MM.1S (cell line): ENCODE data around the gene ACACB.
A peak's percentile ranks its signal among the peaks of the same experiment; 100 is the strongest.

Experiments used
- DNase-seq: peaks from one replicate; pipeline ENCODE4 v3.0.0-alpha.2; 2015
- H2AFZ ChIP-seq: fragments of 300-600 bp; sonication (generic); 2 replicates; pipeline ENCODE4 v1.6.0; 2016; ENCODE audit warnings: antibody characterized with exemption, low read length
- H3F3A ChIP-seq: fragments of 300-600 bp; sonication (generic); 2 replicates; pipeline ENCODE4 v1.6.1; 2016; ENCODE audit warnings: mild to moderate bottlenecking, antibody characterized with exemption, low read length, moderate library complexity, mixed read lengths; ENCODE audit not compliant: insufficient read depth
- H3K27ac ChIP-seq: fragments of 300-600 bp; sonication (generic); 2 replicates; pipeline ENCODE4 v1.5.1; 2016; ENCODE audit warnings: mild to moderate bottlenecking, low read length
- H3K27me3 ChIP-seq: fragments of 300-600 bp; sonication (generic); replicated peaks from 2 replicates; pipeline ENCODE4 v1.6.0; 2016; ENCODE audit warnings: low read length; ENCODE audit not compliant: insufficient read depth
- H3K36me3 ChIP-seq: fragments of 300-600 bp; sonication (generic); replicated peaks from 2 replicates; pipeline ENCODE4 v1.6.1; 2016; ENCODE audit warnings: mild to moderate bottlenecking, low read length, mixed read lengths; ENCODE audit not compliant: insufficient read depth
- H3K4me1 ChIP-seq: fragments of 300-600 bp; sonication (generic); 2 replicates; pipeline ENCODE4 v1.6.1; 2016; ENCODE audit warnings: low read length, mixed read lengths
- H3K4me2 ChIP-seq: fragments of 300-600 bp; sonication (generic); 2 replicates; pipeline ENCODE4 v1.6.0; 2016; ENCODE audit warnings: low read depth, low read length
- H3K4me3 ChIP-seq: fragments of 300-600 bp; sonication (generic); 2 replicates; pipeline ENCODE4 v1.5.1; 2016; ENCODE audit warnings: low read length, mixed read lengths
- H3K79me2 ChIP-seq: fragments of 300-600 bp; sonication (generic); 2 replicates; pipeline ENCODE4 v1.6.1; 2016; ENCODE audit warnings: mixed run types, low read length, mixed read lengths
- H3K9ac ChIP-seq: fragments of 300-600 bp; sonication (generic); 2 replicates; pipeline ENCODE4 v1.6.1; 2016; ENCODE audit warnings: low read length, mixed read lengths
- H3K9me2 ChIP-seq: fragments of 300-600 bp; sonication (generic); replicated peaks from 2 replicates; pipeline ENCODE4 v1.6.1; 2016; ENCODE audit warnings: mild to moderate bottlenecking, low read length, mixed read lengths; ENCODE audit not compliant: insufficient read depth
- H3K9me3 ChIP-seq: fragments of 300-600 bp; sonication (generic); replicated peaks from 2 replicates; pipeline ENCODE4 v1.6.1; 2016; ENCODE audit warnings: mild to moderate bottlenecking, low read length, mixed read lengths; ENCODE audit not compliant: insufficient read depth
- H4K20me1 ChIP-seq: fragments of 300-600 bp; sonication (generic); 2 replicates; pipeline ENCODE4 v1.6.1; 2016; ENCODE audit warnings: mild to moderate bottlenecking, low read length, moderate library complexity, mixed read lengths; ENCODE audit not compliant: insufficient read depth
- CTCF ChIP-seq: fragments of 300-600 bp; sonication (generic); IDR thresholded peaks from 2 replicates; pipeline ENCODE4 v1.5.1; 2016; ENCODE audit warnings: antibody characterized with exemption, low read length, mixed read lengths
- EZH2 ChIP-seq: fragments of 300-600 bp; sonication (generic); optimal IDR thresholded peaks from 2 replicates; pipeline ENCODE3; 2017; ENCODE audit warnings: low read depth, mild to moderate bottlenecking, antibody characterized with exemption, low read length, mixed read lengths
- EZH2phosphoT487 ChIP-seq: fragments of 300-600 bp; sonication (generic); IDR thresholded peaks from 2 replicates; pipeline ENCODE4 v1.6.1; 2018; ENCODE audit warnings: antibody characterized with exemption, low read length

ACACB gene

GRCh38 chr12:109092497-109093021 is 23.8 kb upstream of the ACACB start:
- H4K20me1 ChIP-seq: no peaks in the 10 kb centered on the region
- no peaks in the 10 kb centered on the region for H3K36me3 ChIP-seq
- H3K27ac ChIP-seq: peak overlapping the region; percentile 41; the same call in 1 of the 2 replicates
- peak overlapping the region; percentile 86 for H3K4me3 ChIP-seq
- peak overlapping the region; percentile 99 for H3K4me2 ChIP-seq
- H3K4me1 ChIP-seq: peaks cover 19% of the 10 kb centered on the region
- H3K79me2 ChIP-seq: peaks cover 28% of the 10 kb centered on the region
- H3K9ac ChIP-seq: peak overlapping the region; percentile 80
- H3K27me3 ChIP-seq: no peaks in the 10 kb centered on the region
- no peaks in the 10 kb centered on the region for H3K9me2 ChIP-seq
- H3F3A ChIP-seq: no peaks in the 10 kb centered on the region
- peak overlapping the region; percentile 91 for H2AFZ ChIP-seq
- no peak for DNase-seq
- TF ChIP-seq EZH2phosphoT487 (no peak), CTCF (no peak), EZH2 (no peak)
- no peaks in the 10 kb centered on the region for H3K9me3 ChIP-seq

GRCh38 chr12:109093022-109093918 is 23.1 kb upstream of the ACACB start, which contains the start of gene ALKBH2:
Gene ALKBH2, minus strand, starts transcription at chr12:109093472. Its CDS starts 686 bp downstream, at chr12:109092786.
- Histone ChIP-seq H3K9me2 (no peaks in the 10 kb centered on the region), H2AFZ (peak within 1 kb of the TSS; percentile 91), H3K9ac (peak within 1 kb of the TSS; percentile 80), H3F3A (no peaks in the 10 kb centered on the region), H4K20me1 (no peaks in the 10 kb centered on the region), H3K4me1 (peaks cover 19% of the 10 kb centered on the region), H3K79me2 (peaks cover 30% of the 10 kb centered on the region), H3K27me3 (no peaks in the 10 kb centered on the region), H3K27ac (peak within 1 kb of the TSS; percentile 41; the same call in 1 of the 2 replicates), H3K4me2 (peak within 1 kb of the TSS; percentile 99), H3K4me3 (peak within 1 kb of the TSS; percentile 86), H3K9me3 (no peaks in the 10 kb centered on the region), H3K36me3 (no peaks in the 10 kb centered on the region)
- DNase-seq: peak; percentile 96
- TF ChIP-seq EZH2: no peak
- no peak for TF ChIP-seq EZH2phosphoT487
- peak; percentile 92 for TF ChIP-seq CTCF

DNA sequence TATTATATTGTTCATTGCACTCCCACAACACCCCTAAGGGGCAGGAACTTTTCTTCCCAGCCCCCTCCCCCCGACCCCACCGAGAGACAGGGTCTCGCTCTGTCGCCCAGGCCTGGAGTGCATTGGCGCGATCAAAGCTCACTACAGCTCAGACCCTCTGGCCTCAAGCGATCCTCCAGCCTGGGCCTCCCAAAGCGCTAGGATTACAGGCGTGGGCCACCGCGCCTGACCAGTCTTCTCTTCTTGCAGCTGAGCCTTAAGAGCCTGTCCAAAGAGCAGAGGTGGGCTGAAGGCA is 19.3 kb upstream of the ACACB start:
- no peaks in the 10 kb centered on the region for H4K20me1 ChIP-seq
- TF ChIP-seq EZH2 (no peak), CTCF (no peak), EZH2phosphoT487 (no peak)
- no peaks in the 10 kb centered on the region for H3K9me3 ChIP-seq
- peaks cover 9% of the 10 kb centered on the region; the same call in 1 of the 2 replicates for H3K36me3 ChIP-seq
- H3K9me2 ChIP-seq: no peaks in the 10 kb centered on the region
- peak overlapping the region; percentile 86 for H2AFZ ChIP-seq
- peaks cover 31% of the 10 kb centered on the region for H3K4me1 ChIP-seq
- H3K9ac ChIP-seq: peak overlapping the region; percentile 88; the same call in 1 of the 2 replicates
- no peak for DNase-seq
- H3K27me3 ChIP-seq: no peaks in the 10 kb centered on the region
- H3K4me3 ChIP-seq: peak overlapping the region; percentile 82
- H3K4me2 ChIP-seq: peak overlapping the region; percentile 73
- H3K79me2 ChIP-seq: peaks cover 50% of the 10 kb centered on the region
- no peak overlapping the region; the same call in 1 of the 2 replicates for H3K27ac ChIP-seq
- peaks cover 11% of the 10 kb centered on the region for H3F3A ChIP-seq
